A172 (cell line): Measurements from ENCODE around the gene AP2B1. TPM values are rescaled to one million over a fixed set of nuclear protein-coding genes. Genes with fewer than 3 reads are reported as not detected.
A peak's percentile ranks its signal among the peaks of the same experiment; 100 is the strongest.

Source experiments
- DNase-seq: peaks from one replicate; pipeline ENCODE4 v3.0.0-alpha.2; 2015; ENCODE audit warnings: low spot score
- total RNA-seq: library from RNA; depleted of rRNA; stranded (reverse); fragments of >200 nt; shearing (Covaris generic); gene quantifications from 2 replicates; pipeline ENCODE4 v1.2.3, GENCODE V29; 2014

Gene AP2B1
- total RNA-seq, 1 experiment from 2014 or later: 96.1 TPM

- no peak for DNase-seq
These were observed 141.4 kb downstream of the AP2B1 start for GRCh38 chr17:35728551-35728950.

- DNase-seq: no peak
These were observed 142.3 kb downstream of the AP2B1 start for GRCh38 chr17:35729405-35729833.

- DNase-seq: no peak
These were observed 143.4 kb downstream of the AP2B1 start for GRCh38 chr17:35730400-35731005.

GRCh38 chr17:35731239-35731916 lies 144.3 kb downstream of the AP2B1 start, which contains the start of gene RASL10B:
Gene RASL10B (plus strand): TSS chr17:35731639. CDS start chr17:35735185, 3,546 bp downstream.
- DNase-seq: no peak

- no peak for DNase-seq
These were observed 145.0 kb downstream of the AP2B1 start for GRCh38 chr17:35731917-35732805.

- no peak for DNase-seq
These were observed 145.6 kb downstream of the AP2B1 start for GRCh38 chr17:35732806-35733136.

GRCh38 chr17:35733366-35733765 lies 146.2 kb downstream of the AP2B1 start:
- DNase-seq: no peak

GRCh38 chr17:35734396-35734795 lies 147.3 kb downstream of the AP2B1 start:
- no peak for DNase-seq

- DNase-seq: no peak
These were observed 148.1 kb downstream of the AP2B1 start for GRCh38 chr17:35735036-35735805.

- no peak for DNase-seq
These were observed 149.1 kb downstream of the AP2B1 start for GRCh38 chr17:35736236-35736635.

GRCh38 chr17:35738519-35739133 lies 151.5 kb downstream of the AP2B1 start:
- no peak for DNase-seq

GRCh38 chr17:35740216-35740615 lies 153.1 kb downstream of the AP2B1 start:
- DNase-seq: no peak

- no peak for DNase-seq
These were observed 154.1 kb downstream of the AP2B1 start for GRCh38 chr17:35740997-35741931.

GRCh38 chr17:35742496-35742895 lies 155.4 kb downstream of the AP2B1 start:
- no peak for DNase-seq

GRCh38 chr17:35742896-35743477 lies 155.9 kb downstream of the AP2B1 start:
- DNase-seq: no peak

GRCh38 chr17:35743626-35744328 lies 156.7 kb downstream of the AP2B1 start:
- DNase-seq: peak; percentile 38

- no peak for DNase-seq
These were observed 157.7 kb downstream of the AP2B1 start for GRCh38 chr17:35744830-35745229.

GRCh38 chr17:35745246-35745645 lies 158.1 kb downstream of the AP2B1 start:
- DNase-seq: no peak

GRCh38 chr17:35745749-35746320 lies 158.7 kb downstream of the AP2B1 start:
- no peak for DNase-seq
